Measurements from ENCODE around the gene PCMTD2.

DNA sequence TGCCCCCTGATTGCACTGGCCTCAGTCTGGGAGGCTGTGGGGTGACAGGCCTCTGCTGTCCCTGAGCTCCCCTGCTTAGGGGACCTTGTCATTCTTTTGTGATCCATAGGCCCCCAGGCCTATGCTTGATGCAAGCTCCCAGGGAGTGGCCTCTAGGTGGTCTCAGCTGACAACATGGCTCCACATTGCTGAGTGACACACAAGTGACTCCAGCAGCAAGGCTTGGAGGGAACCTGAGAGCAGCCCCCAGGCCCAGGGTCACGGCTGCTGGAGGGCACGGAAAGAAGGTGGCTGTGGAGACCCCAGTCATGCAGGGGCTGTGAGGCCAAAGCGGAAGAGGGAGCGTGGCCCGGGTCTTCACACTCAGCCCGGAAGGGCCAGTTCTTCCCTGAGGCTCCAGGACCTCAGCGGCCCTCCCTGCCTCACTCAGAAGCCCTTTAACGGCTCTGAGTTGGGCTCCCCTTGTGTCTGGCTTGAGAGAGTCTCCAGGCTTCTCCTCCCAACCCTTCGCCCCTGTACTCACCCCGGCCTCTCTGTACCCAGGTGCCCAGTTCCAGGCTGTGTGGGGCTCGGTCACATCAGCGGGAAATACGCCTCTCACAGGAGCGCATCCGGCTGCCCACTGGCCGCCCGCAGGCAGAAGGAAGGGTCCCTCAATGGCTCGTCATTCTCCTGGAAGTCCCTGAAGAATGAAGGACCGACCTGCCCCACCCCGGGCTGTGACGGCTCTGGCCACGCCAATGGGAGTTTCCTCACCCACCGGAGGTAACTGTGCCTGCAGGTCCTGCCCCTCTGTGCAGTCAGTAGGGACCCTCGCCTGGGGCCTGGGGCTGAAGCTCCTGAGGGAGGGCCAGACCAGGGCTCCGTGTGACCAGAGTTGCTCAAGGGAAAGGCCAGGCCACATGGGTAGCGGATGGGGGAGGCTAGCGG, 23.7 kb upstream of the PCMTD2 start:
- TF ChIP-seq, protein P1, sequence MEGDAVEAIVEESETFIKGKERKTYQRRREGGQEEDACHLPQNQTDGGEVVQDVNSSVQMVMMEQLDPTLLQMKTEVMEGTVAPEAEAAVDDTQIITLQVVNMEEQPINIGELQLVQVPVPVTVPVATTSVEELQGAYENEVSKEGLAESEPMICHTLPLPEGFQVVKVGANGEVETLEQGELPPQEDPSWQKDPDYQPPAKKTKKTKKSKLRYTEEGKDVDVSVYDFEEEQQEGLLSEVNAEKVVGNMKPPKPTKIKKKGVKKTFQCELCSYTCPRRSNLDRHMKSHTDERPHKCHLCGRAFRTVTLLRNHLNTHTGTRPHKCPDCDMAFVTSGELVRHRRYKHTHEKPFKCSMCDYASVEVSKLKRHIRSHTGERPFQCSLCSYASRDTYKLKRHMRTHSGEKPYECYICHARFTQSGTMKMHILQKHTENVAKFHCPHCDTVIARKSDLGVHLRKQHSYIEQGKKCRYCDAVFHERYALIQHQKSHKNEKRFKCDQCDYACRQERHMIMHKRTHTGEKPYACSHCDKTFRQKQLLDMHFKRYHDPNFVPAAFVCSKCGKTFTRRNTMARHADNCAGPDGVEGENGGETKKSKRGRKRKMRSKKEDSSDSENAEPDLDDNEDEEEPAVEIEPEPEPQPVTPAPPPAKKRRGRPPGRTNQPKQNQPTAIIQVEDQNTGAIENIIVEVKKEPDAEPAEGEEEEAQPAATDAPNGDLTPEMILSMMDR (conservative IDR thresholded peaks at IDR 0.05; ENCODE audit: low read depth, low read length): no peak
- TF ChIP-seq EZH2 (IDR thresholded peaks at IDR 0.05; ENCODE audit: low read length, unreplicated experiment) (no peak), EZH2phosphoT487 (IDR thresholded peaks at IDR 0.05; ENCODE audit: borderline replicate concordance, low read length) (no peak)
